WERI-Rb-1 (cell line): ENCODE results near the gene PKMYT1.

ENCODE experiments used
- DNase-seq: peaks from one replicate; pipeline ENCODE4 v3.0.0-alpha.2; 2020
- H3K27ac ChIP-seq: fragments of 250-450 bp; sonication (Bioruptor Pico); 2 replicates; pipeline ENCODE4 v1.5.1; 2020; ENCODE audit warnings: mild to moderate bottlenecking, moderate library complexity
- H3K27me3 ChIP-seq: fragments of 250-450 bp; sonication (Bioruptor Pico); 2 replicates; pipeline ENCODE4 v1.5.1; 2021; ENCODE audit warnings: mild to moderate bottlenecking, low read depth, moderate library complexity; ENCODE audit not compliant: insufficient read depth, severe bottlenecking
- H3K36me3 ChIP-seq: fragments of 250-450 bp; sonication (Bioruptor Pico); 2 replicates; pipeline ENCODE4 v1.5.1; 2020; ENCODE audit warnings: mild to moderate bottlenecking, moderate library complexity
- H3K4me3 ChIP-seq: 2 replicates; pipeline ENCODE4 v1.5.1; 2011; ENCODE audit warnings: low read depth, mild to moderate bottlenecking, control low read depth, low read length
- H3K9me3 ChIP-seq: fragments of 250-450 bp; sonication (Bioruptor Pico); 2 replicates; pipeline ENCODE4 v1.5.1; 2021; ENCODE audit warnings: mild to moderate bottlenecking, moderate library complexity; ENCODE audit not compliant: severe bottlenecking
- TF ChIP-seq, protein P1 (sequence below): IDR thresholded peaks from 2 replicates; pipeline ENCODE4 v1.5.1; 2011; ENCODE audit warnings: low read depth, mild to moderate bottlenecking, control low read depth, inconsistent platforms, low read length

PKMYT1 gene

DNA sequence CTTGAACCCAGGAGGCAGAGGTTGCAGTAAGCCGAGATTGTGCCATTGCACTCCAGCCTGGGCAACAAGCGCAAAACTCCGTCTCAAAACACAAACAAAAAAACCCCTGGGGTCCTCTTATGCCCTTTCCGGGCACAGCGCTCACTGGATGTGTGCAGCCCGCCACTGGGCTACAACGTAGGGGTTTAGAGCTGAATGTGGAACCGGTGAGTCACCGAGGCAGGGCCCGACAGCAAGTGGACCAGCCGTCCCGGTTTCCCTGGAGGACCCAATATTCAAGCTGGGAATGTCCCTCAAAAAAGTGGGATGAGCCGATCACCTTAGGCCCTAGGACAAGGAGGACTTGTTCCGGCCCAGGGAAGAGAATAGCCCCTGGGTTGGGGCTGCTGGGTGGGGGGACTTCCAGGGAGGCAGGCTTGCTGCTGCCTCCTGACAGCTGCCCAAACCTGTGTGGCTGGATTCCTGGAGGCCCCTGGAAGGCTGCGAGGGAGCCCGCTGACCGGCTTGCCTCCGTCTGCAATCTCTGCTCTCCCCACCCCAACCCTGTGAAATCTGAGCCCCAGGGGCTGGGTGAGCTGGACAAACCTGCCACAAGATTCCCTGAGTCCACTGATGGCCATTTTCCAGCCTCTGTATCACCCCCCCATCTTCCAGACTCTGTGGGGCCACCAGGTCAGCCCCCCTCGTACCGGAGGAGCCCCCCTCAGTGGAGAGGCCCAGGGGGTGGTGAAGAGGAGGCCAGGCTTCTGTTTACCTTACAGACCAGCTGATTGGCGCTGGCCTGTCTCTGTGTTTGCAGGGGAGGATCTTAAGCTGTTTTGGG lies 29.5 kb upstream of the PKMYT1 start:
- Histone ChIP-seq H3K27ac (no peak overlapping the region), H3K36me3 (no peaks in the 10 kb centered on the region; the same call in 1 of the 2 replicates), H3K27me3 (no peaks in the 10 kb centered on the region), H3K4me3 (no peak overlapping the region), H3K9me3 (no peaks in the 10 kb centered on the region)
- DNase-seq, result no peak
- TF ChIP-seq, protein P1, sequence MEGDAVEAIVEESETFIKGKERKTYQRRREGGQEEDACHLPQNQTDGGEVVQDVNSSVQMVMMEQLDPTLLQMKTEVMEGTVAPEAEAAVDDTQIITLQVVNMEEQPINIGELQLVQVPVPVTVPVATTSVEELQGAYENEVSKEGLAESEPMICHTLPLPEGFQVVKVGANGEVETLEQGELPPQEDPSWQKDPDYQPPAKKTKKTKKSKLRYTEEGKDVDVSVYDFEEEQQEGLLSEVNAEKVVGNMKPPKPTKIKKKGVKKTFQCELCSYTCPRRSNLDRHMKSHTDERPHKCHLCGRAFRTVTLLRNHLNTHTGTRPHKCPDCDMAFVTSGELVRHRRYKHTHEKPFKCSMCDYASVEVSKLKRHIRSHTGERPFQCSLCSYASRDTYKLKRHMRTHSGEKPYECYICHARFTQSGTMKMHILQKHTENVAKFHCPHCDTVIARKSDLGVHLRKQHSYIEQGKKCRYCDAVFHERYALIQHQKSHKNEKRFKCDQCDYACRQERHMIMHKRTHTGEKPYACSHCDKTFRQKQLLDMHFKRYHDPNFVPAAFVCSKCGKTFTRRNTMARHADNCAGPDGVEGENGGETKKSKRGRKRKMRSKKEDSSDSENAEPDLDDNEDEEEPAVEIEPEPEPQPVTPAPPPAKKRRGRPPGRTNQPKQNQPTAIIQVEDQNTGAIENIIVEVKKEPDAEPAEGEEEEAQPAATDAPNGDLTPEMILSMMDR, result no peak

DNA sequence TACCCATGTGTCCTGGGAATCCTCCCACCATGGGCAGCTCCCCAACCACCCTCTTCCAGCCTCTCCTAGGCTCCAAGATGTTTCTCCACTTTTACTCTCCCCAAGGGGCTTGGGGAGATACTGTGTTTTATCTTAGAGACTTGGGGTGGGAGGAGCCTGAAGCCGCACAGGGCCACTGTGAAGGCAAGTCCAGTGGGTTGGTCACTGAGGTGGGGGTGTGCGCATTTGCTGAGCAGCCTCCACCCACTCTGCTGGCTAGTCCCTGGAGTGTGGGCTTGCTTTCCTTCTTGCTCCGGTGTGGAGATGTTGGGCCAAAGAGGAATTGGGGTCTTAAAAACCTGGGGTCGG lies 28.4 kb upstream of the PKMYT1 start:
- H3K36me3 ChIP-seq, result no peaks in the 10 kb centered on the region; the same call in 1 of the 2 replicates
- H3K27ac ChIP-seq, result no peak overlapping the region
- TF ChIP-seq, protein P1, result no peak
- no peak overlapping the region for H3K4me3 ChIP-seq
- DNase-seq, result no peak
- H3K27me3 ChIP-seq, result no peaks in the 10 kb centered on the region
- no peaks in the 10 kb centered on the region for H3K9me3 ChIP-seq

DNA sequence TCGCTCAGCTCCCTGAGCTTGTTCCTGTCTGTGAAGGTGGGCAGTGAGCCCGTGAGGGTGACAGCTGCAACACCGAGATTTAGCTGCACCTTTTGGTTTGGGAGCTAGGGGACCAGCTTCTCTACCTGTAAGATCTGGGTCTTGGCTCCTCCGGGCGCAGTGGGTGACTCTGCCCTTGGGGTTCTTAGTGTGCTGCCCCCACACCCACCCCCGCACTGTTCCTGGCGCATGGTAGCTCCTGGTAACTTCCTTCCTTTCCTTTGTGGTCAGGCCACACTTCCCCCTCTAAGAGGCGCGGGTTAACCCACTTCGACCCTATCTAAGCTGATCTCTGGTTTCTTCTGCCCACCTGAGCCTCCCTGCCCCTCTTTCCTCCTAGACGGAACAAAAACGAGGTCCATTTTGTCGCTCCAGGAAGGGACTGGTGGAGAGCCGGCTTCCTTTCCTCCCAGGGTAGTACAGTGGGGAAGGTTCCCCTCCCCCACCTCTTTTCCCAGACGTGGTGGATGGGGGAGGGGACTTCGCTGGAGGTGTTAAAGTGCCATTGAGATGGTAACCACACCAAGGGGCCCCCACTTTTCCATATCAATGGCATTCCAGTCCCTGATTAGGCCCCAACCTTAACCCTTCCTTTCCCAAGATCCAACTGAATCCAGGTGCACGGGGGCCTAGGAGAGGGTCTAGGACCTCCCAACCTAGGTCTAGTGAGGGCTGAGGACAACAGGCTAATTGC lies 27.9 kb upstream of the PKMYT1 start:
- TF ChIP-seq, protein P1, result no peak
- no peak for DNase-seq
- H3K4me3 ChIP-seq, result no peak overlapping the region
- H3K27ac ChIP-seq, result peak overlapping the region; percentile 56
- H3K27me3 ChIP-seq, result no peaks in the 10 kb centered on the region
- H3K9me3 ChIP-seq, result no peaks in the 10 kb centered on the region
- H3K36me3 ChIP-seq, result no peaks in the 10 kb centered on the region; the same call in 1 of the 2 replicates

DNA sequence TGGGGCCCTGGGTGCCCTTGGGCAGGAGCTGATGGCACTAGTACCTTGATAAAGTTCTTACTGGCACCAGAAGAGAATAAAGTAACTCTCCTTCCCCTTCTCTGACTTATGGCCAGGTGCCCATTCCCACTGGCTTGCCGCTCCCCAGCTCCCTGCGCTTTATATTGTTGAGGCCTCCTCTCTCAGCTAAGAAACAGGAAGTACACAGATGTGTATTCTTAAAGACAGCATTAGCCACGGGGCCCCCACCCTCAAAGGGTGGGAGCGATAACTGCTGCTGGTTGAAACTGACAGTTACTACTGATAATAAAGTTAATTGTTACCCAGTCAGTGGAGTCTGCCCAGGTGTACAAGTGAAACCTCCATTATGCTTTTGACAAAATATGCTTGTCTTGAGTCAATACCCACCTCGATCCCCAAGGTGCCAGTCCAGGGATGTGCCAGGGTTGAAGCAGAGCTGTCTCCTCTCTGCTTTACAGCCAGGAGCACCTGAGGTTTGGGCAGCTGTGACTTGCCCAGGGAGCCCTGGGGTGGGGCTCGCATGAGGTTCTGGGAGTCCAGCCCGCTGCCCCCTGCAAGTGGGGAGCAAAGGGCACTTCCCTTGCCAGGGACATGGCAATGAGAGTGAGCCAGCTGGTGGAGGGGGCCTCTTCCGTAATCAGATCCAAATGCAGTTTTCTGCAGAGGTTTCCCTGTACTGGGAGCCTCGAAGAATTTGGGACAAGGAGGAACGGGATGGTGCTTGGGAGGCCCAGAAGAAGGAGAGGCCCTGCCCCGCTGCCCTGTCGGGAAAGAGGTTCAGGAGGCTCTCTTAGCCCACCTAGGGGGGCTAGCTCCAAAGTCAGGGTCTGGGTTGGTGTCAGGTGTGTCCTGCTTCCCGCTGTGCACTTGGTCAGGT lies 27.1 kb upstream of the PKMYT1 start:
- H3K27ac ChIP-seq, result peak overlapping the region; percentile 56

DNA sequence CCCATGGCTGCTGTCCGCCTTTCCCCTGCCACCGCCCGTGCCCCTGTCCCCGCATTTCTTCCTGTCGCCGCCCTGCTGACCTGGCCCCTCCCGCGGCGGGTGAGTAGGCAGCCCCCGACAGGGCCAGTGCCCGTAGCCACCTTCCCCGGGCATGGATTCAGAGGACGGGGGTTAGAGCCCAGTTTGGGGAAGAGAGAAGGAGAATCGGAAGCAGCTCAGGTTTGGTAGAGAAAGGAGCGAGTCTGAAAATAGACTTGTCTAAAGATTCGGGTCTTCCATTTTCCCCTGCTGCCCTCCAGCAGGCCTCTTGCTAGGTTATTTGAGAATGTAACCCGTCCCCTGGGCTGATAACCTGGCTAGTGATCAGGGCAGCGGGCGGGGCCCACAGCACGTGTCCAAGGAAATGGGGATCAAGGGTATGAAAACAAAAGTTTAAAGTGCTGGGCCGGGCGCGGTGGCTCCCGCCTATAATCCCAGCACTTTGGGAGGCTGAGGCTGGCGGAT lies 24.6 kb upstream of the PKMYT1 start:
- Histone ChIP-seq H3K9me3 (no peaks in the 10 kb centered on the region), H3K27ac (peak overlapping the region; percentile 12; the same call in 1 of the 2 replicates), H3K27me3 (no peaks in the 10 kb centered on the region), H3K36me3 (no peaks in the 10 kb centered on the region; the same call in 1 of the 2 replicates), H3K4me3 (peak overlapping the region; percentile 47)
- TF ChIP-seq, protein P1, result no peak
- DNase-seq, result peak; percentile 42

More for the DNA sequence above, 27.1 kb upstream of the PKMYT1 start:
- TF ChIP-seq, protein P1, result no peak
- Histone ChIP-seq H3K9me3 (no peaks in the 10 kb centered on the region), H3K27me3 (no peaks in the 10 kb centered on the region), H3K4me3 (no peak overlapping the region), H3K36me3 (no peaks in the 10 kb centered on the region; the same call in 1 of the 2 replicates)
- no peak for DNase-seq
